UCSD-AML1 (cell line): ENCODE measurements around the gene ZSWIM3.

Experiments
- DNase-seq: peaks from one replicate; lab custom pipeline; 2025; ENCODE audit not compliant: unreplicated experiment; lab: John Stamatoyannopoulos, UW

Gene ZSWIM3

DNA sequence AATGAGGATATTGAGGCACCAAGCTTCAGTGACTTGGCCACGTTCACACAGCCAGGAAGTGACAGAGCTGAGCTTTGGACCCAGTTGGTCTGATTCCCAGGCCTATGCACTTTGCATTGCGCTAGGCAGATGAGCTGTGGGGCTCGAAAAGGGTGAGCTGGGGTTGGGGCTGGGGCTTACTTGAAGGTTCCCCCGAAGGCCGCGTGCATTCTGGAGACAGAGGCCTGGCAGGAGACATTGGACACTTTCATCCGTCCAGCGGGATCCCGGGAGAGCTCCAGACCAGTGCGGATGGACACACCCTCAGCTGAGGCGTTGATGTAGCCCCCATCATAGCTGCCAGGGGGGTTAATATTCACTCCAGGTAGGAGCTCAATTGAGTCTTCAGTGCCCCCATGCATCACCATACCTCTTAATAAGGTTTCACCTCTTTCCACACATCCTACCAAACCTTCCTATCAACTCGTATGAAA, 52.0 kb downstream of the ZSWIM3 start:
- DNase-seq = no peak

DNA sequence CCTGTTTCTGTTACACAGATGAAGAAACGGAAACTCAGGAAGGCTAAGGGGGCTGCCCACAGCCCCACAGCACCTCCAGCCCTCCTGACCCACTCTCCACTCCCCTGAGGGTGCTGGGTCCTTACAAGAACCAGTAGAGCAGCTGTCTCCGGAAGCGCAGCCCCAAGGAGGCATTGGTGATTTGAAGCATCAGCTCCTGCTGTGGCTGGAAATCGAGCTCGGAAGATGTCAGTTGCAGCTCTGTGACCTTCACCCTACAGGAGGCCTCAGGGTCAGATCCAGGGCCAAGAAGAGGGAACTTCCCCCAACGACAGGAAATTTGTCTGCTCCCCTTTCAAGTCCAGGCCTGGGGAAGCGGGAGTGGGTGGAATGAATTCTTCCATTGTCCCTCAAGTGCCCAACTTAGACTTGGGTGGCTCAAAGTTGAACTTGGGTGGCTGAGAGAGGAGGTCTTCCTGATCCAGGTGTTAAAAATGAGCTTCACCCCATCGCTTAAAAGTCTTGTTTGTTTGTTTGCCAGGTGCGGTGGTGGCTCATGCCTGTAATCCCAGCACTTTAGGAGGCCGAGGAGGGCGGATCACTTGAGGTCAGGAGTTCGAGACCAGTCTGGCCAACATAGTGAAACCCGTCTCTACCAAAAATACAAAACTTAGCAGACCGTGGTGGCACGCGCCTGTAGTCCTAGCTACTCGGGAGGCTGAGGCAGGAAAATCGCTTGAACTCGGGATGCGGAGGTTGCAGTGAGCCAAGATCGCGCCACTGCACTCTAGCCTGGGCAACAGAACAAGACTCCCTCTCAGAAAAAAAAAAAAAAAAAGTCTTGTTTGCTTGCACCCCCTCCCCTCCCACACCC, 52.6 kb downstream of the ZSWIM3 start:
- no peak for DNase-seq

DNA sequence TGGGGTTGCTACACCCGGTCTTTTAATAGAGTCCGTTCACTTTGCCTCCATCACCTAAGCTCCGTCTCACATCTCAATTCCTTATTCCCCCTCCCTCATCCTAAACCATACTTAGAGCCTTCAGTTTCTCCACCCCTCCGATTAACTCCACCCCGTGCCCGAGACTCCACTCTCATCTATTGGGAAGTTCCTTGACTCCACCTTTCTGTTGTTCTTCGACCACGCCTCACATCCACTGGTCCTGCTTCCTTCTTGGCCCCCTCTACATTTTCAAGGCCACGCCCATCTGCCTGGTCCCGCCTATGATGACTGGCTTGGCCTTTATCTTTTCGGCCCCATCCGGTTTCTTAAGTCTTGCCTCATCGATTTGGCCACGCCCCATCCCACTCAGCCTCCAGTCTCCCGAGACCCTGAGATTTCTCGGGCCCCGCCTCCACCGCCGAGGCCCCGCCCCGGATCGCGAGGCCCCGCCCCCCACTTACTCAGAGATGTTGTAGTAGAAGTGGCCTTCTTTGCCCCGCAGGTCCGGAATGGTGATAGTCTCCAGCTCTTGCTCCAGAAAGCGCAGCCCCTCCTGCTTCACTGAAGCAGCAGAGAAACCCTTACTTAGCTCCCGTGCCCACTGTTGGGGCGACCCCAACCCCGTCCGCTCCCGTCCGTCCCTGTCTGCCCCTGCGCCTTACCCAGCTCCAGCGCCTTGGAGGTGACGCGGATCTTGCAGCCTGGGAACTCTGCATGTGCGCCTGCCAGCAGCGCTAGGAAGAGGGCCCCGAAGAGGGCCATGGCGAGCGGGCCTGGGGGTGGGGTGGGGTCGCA, 53.5 kb downstream of the ZSWIM3 start:
- peak; percentile 96 for DNase-seq

DNA sequence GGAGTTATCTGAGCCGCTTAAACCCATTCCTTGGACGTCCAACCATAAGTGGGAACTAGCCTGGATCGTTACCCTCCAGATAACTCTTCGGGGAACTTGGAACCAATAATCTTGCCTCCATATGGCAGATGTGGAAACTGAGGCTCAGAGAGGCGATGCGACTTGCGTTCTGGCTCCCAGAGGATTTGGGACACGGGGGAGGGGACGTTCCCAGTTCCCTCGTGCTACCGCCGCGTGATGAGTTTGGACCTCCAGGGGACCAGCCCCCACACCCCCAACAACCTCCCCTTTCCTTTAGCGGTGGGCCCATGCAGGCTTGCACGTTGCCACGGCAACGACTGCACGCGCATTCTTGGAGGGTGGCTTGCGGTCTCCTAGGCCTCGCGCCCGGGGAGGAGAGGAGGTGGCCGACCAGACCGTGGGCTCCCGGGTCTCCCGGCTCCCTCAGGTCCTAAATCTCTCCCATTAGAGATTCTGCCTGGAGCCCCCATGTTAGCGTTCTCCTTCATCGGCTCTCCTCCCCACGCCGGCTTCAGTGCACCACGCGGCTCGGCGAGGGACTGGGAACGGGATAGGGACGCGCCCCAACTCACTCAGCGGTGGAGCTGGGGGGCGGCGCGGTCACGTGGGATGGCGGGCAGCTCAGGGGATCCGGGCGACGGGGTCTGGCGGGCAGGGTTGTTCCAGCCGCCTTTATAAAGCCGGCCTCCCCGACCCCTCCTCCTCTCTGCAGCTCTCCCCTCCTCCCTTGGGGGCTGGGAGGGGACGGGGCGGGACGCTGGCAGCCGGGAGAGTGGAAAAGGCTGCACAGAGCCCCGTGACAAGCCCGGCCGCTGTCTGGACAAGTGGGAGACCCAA, 54.3 kb downstream of the ZSWIM3 start, which contains the start of gene PLTP:
PLTP (minus strand) TSS at position 670 of the 858 bp plus-strand sequence. CDS start 703 bp downstream, outside the sequence.
- DNase-seq = peak; percentile 52

DNA sequence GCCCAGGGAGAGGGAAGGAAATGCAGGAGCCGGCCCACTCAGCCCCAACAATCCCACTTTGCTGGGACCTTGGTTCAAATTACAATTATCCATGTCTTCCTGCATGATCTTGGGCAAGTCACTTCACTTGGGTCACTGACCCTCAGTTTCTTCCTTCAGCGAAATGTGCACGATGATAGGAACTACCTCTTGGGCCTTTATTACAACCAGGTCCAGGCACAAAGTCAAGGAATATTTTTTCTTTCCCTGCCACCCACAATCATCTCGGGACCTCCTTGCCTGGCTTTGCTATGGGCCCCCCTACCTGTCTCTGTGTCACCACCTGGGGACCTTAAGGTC, 54.9 kb downstream of the ZSWIM3 start:
- DNase-seq = no peak

DNA sequence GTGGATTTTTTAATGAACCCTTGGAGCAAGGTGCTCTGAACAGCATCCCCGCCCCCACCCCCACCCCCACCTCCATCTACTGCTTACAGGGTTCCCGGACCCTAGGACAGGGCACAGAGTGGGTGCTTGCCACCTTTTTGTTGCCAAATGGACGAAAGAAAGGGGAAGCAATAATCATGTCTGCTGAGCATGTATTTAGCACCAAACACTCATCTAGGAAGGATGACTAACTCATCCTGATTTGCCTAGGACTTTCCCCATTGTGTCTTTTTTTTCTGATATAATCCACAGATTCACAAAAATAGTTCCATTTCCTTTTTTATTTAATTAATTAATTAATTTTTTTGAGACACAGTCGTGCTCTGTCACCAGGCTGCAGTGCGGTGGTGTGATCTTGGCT, 55.7 kb downstream of the ZSWIM3 start:
- DNase-seq = no peak

DNA sequence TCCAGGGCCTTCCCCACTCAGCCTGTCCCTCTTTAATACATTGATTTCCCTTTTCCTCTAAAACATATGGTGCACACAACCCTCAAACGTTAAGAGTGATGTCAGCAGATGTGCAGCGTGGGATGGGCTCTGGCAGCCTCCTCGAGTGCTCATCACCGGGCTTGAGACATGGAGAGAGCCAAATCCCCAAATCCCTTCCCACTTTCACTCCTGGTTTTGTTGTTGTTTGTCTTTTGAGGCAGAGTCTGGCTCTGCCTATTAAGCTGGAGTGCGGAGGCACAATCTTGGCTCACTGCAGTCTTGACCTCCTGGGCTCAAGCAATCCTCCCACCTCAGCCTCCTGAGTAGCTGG, 60.4 kb downstream of the ZSWIM3 start:
- DNase-seq = no peak

DNA sequence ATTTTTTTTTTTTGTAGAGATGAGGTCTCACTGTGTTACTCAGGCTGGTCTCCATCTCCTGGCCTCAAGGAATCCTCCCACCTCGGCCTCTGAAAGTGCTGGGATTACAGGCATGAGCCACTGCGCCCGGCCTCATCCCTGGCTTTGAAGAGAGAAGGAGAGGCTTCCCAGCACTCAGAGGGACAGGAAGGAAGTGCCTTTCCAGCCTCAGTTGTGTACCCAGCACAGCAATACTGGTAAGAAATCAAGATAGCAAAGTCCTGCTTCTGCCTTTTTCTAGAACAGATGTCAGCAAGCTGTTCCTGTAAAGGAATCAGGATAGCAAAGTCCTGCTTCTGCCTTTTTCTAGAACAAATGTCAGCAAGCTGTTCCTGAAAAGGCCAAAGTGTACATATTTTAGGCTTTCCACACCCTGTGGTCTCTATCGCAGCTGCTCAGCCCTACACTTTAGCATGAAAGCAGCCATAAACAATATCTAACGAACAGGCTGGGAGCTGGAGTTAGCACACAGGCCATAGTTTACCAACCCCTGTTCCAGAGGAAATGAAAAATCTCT, 60.8 kb downstream of the ZSWIM3 start:
- DNase-seq = no peak

DNA sequence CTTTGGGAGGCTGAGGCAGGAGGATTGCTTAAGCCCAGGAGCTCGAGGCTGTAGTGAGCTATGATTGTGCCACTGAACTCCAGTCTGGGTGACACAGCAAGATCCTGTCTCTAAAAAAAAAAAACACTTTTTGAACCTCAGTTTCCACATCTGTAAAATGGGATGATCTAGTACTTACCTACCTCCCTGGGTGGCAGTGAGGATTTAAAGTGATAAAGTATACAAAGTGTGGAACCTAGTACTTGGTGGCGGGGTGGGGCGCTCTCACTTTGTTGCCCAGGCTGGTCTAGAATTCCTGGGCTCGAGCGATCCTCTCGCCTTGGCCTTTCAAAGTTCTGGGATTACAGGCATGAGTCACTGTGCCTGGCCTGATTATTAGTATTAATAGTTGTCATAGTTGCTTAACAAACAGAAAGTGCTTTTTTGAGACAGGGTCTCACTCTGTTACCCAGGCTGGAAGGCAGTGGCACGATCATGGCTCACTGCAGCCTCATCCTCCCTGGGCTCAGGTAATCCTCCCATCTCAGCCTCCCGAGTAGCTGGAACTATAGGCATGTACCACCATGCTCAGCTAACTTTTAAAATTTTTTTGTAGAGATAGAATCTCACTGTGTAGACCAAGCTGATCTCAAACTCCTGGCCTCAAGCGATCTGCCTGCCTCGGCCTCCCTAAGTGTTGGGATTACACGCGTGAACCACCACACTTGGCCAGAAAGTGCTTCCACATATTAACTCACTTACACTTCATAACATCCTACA, 61.5 kb downstream of the ZSWIM3 start:
- no peak for DNase-seq

DNA sequence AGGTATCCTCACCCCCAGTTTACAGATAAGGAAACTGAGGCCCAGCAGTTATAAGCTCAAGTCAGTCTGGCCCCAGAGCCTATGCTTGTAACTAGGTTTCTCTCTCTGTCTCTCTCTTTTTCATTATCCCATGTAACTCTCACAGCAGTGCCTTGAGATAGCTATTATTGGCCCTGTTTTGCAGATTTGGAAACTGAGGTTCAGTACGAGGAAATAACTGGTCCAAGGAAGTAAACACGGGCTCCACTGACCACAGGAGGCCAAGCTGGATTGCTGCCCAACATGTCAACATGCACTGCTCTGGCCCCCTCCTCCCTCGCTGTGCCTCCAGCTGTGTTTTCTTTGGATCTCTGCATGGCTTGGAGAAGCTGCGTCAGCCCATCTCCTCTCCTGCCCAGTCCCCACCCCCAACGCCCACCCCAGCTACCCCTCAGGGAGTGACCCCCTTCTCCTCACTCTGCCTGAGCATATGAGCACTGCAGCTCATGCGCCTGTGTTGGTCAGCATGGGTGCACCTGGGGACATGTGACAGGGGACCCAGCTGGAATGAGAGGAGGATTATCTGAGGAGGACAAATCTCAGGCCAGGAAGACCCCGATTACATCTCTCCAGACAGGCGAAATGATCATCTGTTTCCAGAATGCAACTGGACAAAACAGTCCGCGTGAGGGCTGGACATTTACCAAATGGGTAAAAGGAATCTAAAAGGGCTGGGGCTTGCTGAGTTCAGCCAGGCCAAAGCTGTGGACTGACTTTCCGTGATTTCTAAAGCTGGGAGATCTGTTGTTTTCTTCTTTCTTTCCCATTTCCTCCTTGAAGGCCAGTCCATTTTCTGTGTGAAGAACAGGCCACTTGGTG, 62.4 kb downstream of the ZSWIM3 start:
- no peak for DNase-seq

DNA sequence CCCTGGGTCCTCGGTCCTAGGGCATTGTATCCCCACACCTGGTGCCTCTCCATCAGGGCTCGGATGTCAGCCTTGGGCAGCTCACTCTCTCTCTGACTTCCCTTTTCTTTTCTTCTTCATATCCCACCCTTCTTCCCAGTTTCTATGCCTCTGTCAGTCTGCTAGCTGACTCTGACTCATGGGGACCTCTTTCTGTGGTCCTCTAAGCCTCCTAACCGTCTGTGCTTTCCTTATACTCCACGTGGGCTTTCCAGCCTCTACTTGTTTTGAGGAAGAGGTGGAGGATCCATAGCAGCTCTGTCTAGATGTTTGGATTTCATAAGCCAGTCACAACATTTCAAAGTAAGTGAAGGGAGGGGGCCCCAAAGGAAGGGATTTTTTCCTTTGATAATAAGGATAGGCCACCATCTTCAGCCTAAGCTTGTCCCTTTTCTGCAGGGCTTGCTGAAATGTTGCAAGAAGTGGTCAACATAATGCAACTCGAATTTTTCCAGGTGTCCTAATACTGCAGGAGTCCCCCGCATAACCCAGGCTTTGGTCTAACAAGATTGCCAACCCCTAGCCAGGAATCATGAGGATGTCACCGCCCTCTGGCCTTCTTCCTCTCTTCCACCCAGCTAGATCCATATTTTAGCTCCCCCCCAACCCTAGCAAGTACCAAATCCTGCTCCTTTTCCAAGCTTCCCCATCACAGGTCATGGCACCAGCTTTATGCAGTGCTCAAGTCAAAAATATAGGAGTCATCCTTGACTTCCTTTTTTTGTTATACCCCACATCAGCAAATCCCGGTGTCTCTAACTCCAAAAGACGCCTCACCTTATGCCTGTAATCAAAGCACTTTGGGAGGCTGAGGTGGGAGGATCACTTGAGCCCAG, 63.3 kb downstream of the ZSWIM3 start:
- DNase-seq = no peak

DNA sequence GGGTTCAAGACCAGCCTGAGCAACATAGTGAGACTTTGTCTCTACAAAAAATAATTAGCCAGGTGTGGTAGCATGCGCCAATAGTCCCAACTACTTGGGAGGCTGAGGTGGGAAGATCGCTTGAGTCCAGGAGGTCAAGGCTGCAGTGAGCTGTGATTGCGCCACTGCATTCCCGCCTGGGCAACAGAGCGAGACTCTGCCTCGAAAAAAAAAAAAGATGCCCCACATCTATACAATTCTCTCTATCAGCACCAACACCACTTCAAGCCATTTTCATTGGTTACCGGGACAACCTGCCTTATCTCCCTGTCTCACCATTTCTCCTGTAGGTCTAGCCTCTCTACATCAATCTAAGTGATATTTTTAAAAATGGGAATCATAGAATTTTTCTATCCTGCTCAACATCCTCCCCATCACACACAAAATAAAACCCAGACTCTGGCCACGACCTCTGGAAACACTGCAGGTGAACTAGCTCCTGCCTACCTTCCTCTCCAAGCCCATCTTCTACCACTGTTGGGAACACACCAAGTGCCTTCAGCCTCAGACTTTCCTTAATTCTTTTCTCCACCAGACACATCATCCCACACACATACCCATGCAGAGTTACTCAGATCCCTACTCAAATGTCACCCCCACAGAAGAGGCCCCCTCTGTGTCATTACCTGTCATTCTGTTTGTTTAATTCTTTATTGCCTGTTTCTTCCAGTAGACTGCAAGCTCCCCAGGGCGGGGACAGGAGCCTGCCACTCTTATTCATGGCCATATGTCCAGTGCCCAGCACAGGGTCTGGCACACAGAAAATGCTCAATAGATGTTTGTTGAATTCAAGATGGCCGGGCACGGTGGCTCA, 64.1 kb downstream of the ZSWIM3 start:
- no peak for DNase-seq

DNA sequence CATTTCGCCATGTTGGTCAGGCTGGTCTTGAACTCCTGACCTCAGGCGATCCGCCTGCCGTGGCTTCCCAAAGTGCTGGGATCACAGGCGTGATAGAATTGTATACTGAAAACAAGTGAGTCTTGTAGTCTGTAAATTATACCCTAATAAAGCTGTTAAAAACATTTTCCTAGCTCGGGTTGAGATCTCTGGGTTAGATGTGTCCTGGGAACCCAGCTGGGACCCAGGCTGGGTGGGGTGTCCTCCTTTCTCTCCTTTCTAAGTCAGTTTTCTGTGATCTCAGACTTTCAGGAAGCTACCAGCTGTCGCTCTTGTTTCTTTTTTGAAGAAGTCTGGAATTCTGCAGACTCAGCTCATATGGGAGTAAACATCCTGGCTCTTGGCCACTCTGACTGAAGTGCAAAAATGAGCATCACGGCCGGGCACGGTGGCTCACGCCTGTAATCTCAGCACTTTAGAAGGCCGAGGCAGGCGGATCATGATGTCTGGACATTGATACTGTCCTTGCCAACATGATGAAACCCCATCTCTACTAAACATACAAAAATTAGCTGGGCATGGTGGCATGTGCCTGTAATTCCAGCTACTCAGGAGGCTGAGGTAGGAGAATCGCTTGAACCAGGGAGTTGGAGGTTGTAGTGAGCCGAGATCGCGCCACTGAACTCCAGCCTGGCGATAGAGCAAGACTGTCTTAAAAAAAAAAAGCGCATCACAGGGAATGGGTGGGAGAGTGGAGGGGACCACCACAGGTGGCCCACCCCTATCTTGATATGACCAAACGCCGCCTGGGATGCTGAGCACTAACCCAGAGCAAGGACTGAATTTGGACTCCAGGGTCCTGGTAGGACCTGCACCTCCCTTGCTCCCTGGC, 67.2 kb downstream of the ZSWIM3 start:
- DNase-seq = no peak

DNA sequence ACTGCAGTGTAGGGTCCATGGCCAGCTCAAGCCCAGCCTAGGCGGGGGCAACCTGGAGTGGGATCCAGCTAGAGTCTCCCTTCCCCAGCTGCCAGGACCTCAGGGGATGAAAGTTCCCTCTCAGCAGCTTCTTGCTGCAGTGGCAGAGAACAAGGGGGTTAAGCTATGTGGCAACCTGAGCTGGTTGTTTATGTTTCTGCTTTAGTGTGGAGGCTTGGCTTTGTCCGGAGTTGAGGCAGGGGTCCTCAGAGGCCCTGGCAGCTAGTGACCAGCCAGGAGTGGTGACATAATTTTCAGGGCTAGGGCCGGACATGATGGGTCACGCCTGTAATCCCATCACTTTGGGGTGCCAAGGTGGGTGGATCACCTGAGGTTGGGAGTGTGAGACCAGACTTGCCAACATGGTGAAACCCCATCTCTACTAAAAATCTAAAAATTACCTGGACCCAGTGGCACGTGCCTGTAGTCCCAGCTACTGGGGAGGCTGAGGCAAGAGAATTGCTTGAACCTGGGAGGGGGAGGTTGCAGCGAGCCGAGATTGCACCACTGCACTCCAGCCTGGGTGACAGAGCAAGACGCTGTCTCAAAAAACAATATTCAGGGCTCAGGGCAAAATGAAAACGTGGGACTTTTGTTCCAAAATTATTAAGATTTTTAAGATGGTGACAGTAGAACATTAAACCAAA, 68.5 kb downstream of the ZSWIM3 start:
- no peak for DNase-seq

DNA sequence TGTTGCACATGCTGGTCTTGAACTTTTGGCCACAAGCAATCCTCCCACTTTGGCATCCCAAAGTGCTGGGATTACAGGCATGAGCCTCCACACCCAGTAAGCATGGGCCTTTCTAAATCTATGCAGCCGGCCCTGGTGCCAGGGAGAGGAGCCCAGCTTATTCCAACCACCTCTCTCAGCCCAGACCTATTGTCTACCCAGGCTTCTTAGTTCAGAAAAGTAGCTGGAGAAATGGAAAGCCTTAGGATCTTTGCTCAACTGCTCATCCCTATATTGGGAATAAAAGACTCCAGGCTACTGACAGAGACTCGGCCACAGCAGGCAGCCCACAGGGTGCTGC, 69.3 kb downstream of the ZSWIM3 start:
- DNase-seq = no peak
